ENCODE results near the gene SRGAP1.

The SRGAP1 gene

GRCh38 chr12:63870838-63871237 is 26.3 kb downstream of the SRGAP1 start:
- no peaks in the 10 kb centered on the region for H3K27me3 ChIP-seq (ENCODE audit: control insufficient read depth in 3 of 3, insufficient read depth in 3 of 3, low read depth in 1 of 3, low read length in 3 of 3)
- no peak overlapping the region for H2AFZ ChIP-seq (ENCODE audit: low read length)
- H3K4me3 ChIP-seq (ENCODE audit: low read length in 2 of 2) = no peak overlapping the region
- no peaks in the 10 kb centered on the region for H3K9me3 ChIP-seq (replicated peaks in 1 of 2; ENCODE audit: control insufficient read depth in 2 of 2, insufficient read depth in 1 of 2, low read depth in 1 of 2, low read length in 2 of 2)
- H3K4me1 ChIP-seq (ENCODE audit: control insufficient read depth in 2 of 2, insufficient read depth in 1 of 2, low read depth in 1 of 2, low read length in 2 of 2) = no peaks in the 10 kb centered on the region
- no peak overlapping the region for H2BK5ac ChIP-seq (ENCODE audit: low read length)
- no peak overlapping the region for H4K8ac ChIP-seq (ENCODE audit: low read depth, low read length)
- H2BK15ac ChIP-seq (ENCODE audit: low read length) = no peak overlapping the region
- no peak for DNase-seq (ENCODE audit: low spot score)
- H3K18ac ChIP-seq (ENCODE audit: low read length) = no peak overlapping the region
- no peak overlapping the region for H2BK12ac ChIP-seq (ENCODE audit: low read length)
- H2AK5ac ChIP-seq (ENCODE audit: low read depth, low read length) = no peak overlapping the region
- no peak overlapping the region for H3K23ac ChIP-seq (ENCODE audit: low read depth, low read length, poor library complexity)
- no peak overlapping the region for H3K4ac ChIP-seq (ENCODE audit: low read length)
- H3K36me3 ChIP-seq (replicated peaks in 1 of 2; ENCODE audit: control insufficient read depth in 2 of 2, insufficient read depth in 2 of 2, low read length in 2 of 2) = no peaks in the 10 kb centered on the region
- no peak overlapping the region for H4K91ac ChIP-seq (ENCODE audit: low read depth, low read length, poor library complexity)
- H3K14ac ChIP-seq (ENCODE audit: low read length) = no peak overlapping the region
- H2BK120ac ChIP-seq (ENCODE audit: low read depth, low read length) = no peak overlapping the region
- H3K27ac ChIP-seq (replicated peaks; ENCODE audit: low read length) = no peak overlapping the region
- no peak overlapping the region for H3K4me2 ChIP-seq (ENCODE audit: insufficient read depth, low read length, poor library complexity, severe bottlenecking)
- no peaks in the 10 kb centered on the region for H3K79me1 ChIP-seq (ENCODE audit: low read depth, low read length)
- H3K9ac ChIP-seq (ENCODE audit: low read depth, low read length, poor library complexity) = no peak overlapping the region
- WGBS, 2 donors (ENCODE audit: extremely low coverage in 2 of 2, insufficient read length in 2 of 2, insufficient replicate concordance in 1 of 2) = no CpG with 5 or more reads among the region's 4 CpGs

- Histone ChIP-seq H3K4me1 (ENCODE audit: control insufficient read depth in 2 of 2, insufficient read depth in 1 of 2, low read depth in 1 of 2, low read length in 2 of 2) (peaks cover 0 to 4% of the 10 kb centered on the region in 2 donors), H3K18ac (ENCODE audit: low read length) (no peak overlapping the region), H4K8ac (ENCODE audit: low read depth, low read length) (no peak overlapping the region), H4K91ac (ENCODE audit: low read depth, low read length, poor library complexity) (no peak overlapping the region), H2BK120ac (ENCODE audit: low read depth, low read length) (no peak overlapping the region), H2BK12ac (ENCODE audit: low read length) (no peak overlapping the region), H2BK5ac (ENCODE audit: low read length) (no peak overlapping the region), H3K4me2 (ENCODE audit: insufficient read depth, low read length, poor library complexity, severe bottlenecking) (no peak overlapping the region), H2AFZ (ENCODE audit: low read length) (no peak overlapping the region), H2BK15ac (ENCODE audit: low read length) (no peak overlapping the region), H3K79me1 (ENCODE audit: low read depth, low read length) (no peaks in the 10 kb centered on the region), H3K36me3 (replicated peaks in 1 of 2; ENCODE audit: control insufficient read depth in 2 of 2, insufficient read depth in 2 of 2, low read length in 2 of 2) (peaks cover 0 to 9% of the 10 kb centered on the region in 2 donors), H3K23ac (ENCODE audit: low read depth, low read length, poor library complexity) (no peak overlapping the region), H3K27ac (replicated peaks; ENCODE audit: low read length) (no peak overlapping the region), H3K14ac (ENCODE audit: low read length) (no peak overlapping the region), H3K4ac (ENCODE audit: low read length) (no peak overlapping the region), H3K9ac (ENCODE audit: low read depth, low read length, poor library complexity) (no peak overlapping the region), H3K27me3 (ENCODE audit: control insufficient read depth in 3 of 3, insufficient read depth in 3 of 3, low read depth in 1 of 3, low read length in 3 of 3) (no peaks in the 10 kb centered on the region), H3K9me3 (replicated peaks in 1 of 2; ENCODE audit: control insufficient read depth in 2 of 2, insufficient read depth in 1 of 2, low read depth in 1 of 2, low read length in 2 of 2) (no peaks in the 10 kb centered on the region), H3K4me3 (ENCODE audit: low read length in 2 of 2) (no peak overlapping the region), H2AK5ac (ENCODE audit: low read depth, low read length) (no peak overlapping the region)
- no CpG with 5 or more reads among the region's 3 CpGs for WGBS, 2 donors (ENCODE audit: extremely low coverage in 2 of 2, insufficient read length in 2 of 2, insufficient replicate concordance in 1 of 2)
- DNase-seq (ENCODE audit: low spot score) = no peak
Measured at GRCh38 chr12:63874897-63875480, 30.5 kb downstream of the SRGAP1 start.

- no peak overlapping the region for H2BK120ac ChIP-seq (ENCODE audit: low read depth, low read length)
- no peak overlapping the region for H3K27ac ChIP-seq (replicated peaks; ENCODE audit: low read length)
- no peak overlapping the region for H3K4ac ChIP-seq (ENCODE audit: low read length)
- H3K36me3 ChIP-seq (replicated peaks in 1 of 2; ENCODE audit: control insufficient read depth in 2 of 2, insufficient read depth in 2 of 2, low read length in 2 of 2) = peaks cover 0 to 9% of the 10 kb centered on the region in 2 donors
- H3K9ac ChIP-seq (ENCODE audit: low read depth, low read length, poor library complexity) = no peak overlapping the region
- H3K23ac ChIP-seq (ENCODE audit: low read depth, low read length, poor library complexity) = no peak overlapping the region
- H2BK15ac ChIP-seq (ENCODE audit: low read length) = no peak overlapping the region
- H2AK5ac ChIP-seq (ENCODE audit: low read depth, low read length) = no peak overlapping the region
- H4K91ac ChIP-seq (ENCODE audit: low read depth, low read length, poor library complexity) = no peak overlapping the region
- H3K4me1 ChIP-seq (ENCODE audit: control insufficient read depth in 2 of 2, insufficient read depth in 1 of 2, low read depth in 1 of 2, low read length in 2 of 2) = peaks cover 0 to 4% of the 10 kb centered on the region in 2 donors
- H4K8ac ChIP-seq (ENCODE audit: low read depth, low read length) = no peak overlapping the region
- no peaks in the 10 kb centered on the region for H3K79me1 ChIP-seq (ENCODE audit: low read depth, low read length)
- H3K14ac ChIP-seq (ENCODE audit: low read length) = no peak overlapping the region
- no peak overlapping the region for H3K4me3 ChIP-seq (ENCODE audit: low read length in 2 of 2)
- no CpG with 5 or more reads among the region's 3 CpGs for WGBS, 2 donors (ENCODE audit: extremely low coverage in 2 of 2, insufficient read length in 2 of 2, insufficient replicate concordance in 1 of 2)
- no peak overlapping the region for H3K18ac ChIP-seq (ENCODE audit: low read length)
- no peaks in the 10 kb centered on the region for H3K9me3 ChIP-seq (replicated peaks in 1 of 2; ENCODE audit: control insufficient read depth in 2 of 2, insufficient read depth in 1 of 2, low read depth in 1 of 2, low read length in 2 of 2)
- DNase-seq (ENCODE audit: low spot score) = no peak
- H2BK12ac ChIP-seq (ENCODE audit: low read length) = no peak overlapping the region
- no peak overlapping the region for H2BK5ac ChIP-seq (ENCODE audit: low read length)
- no peak overlapping the region for H3K4me2 ChIP-seq (ENCODE audit: insufficient read depth, low read length, poor library complexity, severe bottlenecking)
- H2AFZ ChIP-seq (ENCODE audit: low read length) = no peak overlapping the region
- no peaks in the 10 kb centered on the region for H3K27me3 ChIP-seq (ENCODE audit: control insufficient read depth in 3 of 3, insufficient read depth in 3 of 3, low read depth in 1 of 3, low read length in 3 of 3)
Measured at GRCh38 chr12:63875703-63876102, 31.2 kb downstream of the SRGAP1 start.

GRCh38 chr12:63876980-63877379 is 32.5 kb downstream of the SRGAP1 start:
- Histone ChIP-seq H2AK5ac (ENCODE audit: low read depth, low read length) (no peak overlapping the region), H3K9me3 (replicated peaks in 1 of 2; ENCODE audit: control insufficient read depth in 2 of 2, insufficient read depth in 1 of 2, low read depth in 1 of 2, low read length in 2 of 2) (no peaks in the 10 kb centered on the region), H3K4ac (ENCODE audit: low read length) (no peak overlapping the region), H2BK120ac (ENCODE audit: low read depth, low read length) (no peak overlapping the region), H2BK5ac (ENCODE audit: low read length) (no peak overlapping the region), H3K4me2 (ENCODE audit: insufficient read depth, low read length, poor library complexity, severe bottlenecking) (no peak overlapping the region), H3K79me1 (ENCODE audit: low read depth, low read length) (no peaks in the 10 kb centered on the region), H4K8ac (ENCODE audit: low read depth, low read length) (no peak overlapping the region), H3K27ac (replicated peaks; ENCODE audit: low read length) (no peak overlapping the region), H3K18ac (ENCODE audit: low read length) (no peak overlapping the region), H3K36me3 (replicated peaks in 1 of 2; ENCODE audit: control insufficient read depth in 2 of 2, insufficient read depth in 2 of 2, low read length in 2 of 2) (peaks cover 0 to 9% of the 10 kb centered on the region in 2 donors), H3K4me3 (ENCODE audit: low read length in 2 of 2) (no peak overlapping the region), H3K9ac (ENCODE audit: low read depth, low read length, poor library complexity) (no peak overlapping the region), H2BK12ac (ENCODE audit: low read length) (no peak overlapping the region), H3K14ac (ENCODE audit: low read length) (no peak overlapping the region), H4K91ac (ENCODE audit: low read depth, low read length, poor library complexity) (no peak overlapping the region), H3K27me3 (ENCODE audit: control insufficient read depth in 3 of 3, insufficient read depth in 3 of 3, low read depth in 1 of 3, low read length in 3 of 3) (no peaks in the 10 kb centered on the region), H3K4me1 (ENCODE audit: control insufficient read depth in 2 of 2, insufficient read depth in 1 of 2, low read depth in 1 of 2, low read length in 2 of 2) (peaks cover 0 to 4% of the 10 kb centered on the region in 2 donors), H3K23ac (ENCODE audit: low read depth, low read length, poor library complexity) (no peak overlapping the region), H2BK15ac (ENCODE audit: low read length) (no peak overlapping the region), H2AFZ (ENCODE audit: low read length) (no peak overlapping the region)
- DNase-seq (ENCODE audit: low spot score) = no peak
- no CpG with 5 or more reads among the region's 4 CpGs for WGBS, 2 donors (ENCODE audit: extremely low coverage in 2 of 2, insufficient read length in 2 of 2, insufficient replicate concordance in 1 of 2)

Measured in neuronal stem cell (in vitro differentiated cells).